NCI-H748 treated with DMSO at 0.1 percent for 48 hours (cell line): ENCODE data around the gene DPP10.

Experiments used
- DNase-seq: peaks from one replicate; lab custom pipeline; 2025; lab: John Stamatoyannopoulos, UW

DPP10 gene

GRCh38 chr2:115285416-115285815, 843.0 kb downstream of the DPP10 start:
- DNase-seq = no peak

- no peak for DNase-seq
These were observed 848.0 kb downstream of the DPP10 start for GRCh38 chr2:115290478-115290877.

- DNase-seq = no peak
These were observed 850.3 kb downstream of the DPP10 start for GRCh38 chr2:115292742-115293141.

- no peak for DNase-seq
These were observed 852.6 kb downstream of the DPP10 start for GRCh38 chr2:115294999-115295398.

DNA sequence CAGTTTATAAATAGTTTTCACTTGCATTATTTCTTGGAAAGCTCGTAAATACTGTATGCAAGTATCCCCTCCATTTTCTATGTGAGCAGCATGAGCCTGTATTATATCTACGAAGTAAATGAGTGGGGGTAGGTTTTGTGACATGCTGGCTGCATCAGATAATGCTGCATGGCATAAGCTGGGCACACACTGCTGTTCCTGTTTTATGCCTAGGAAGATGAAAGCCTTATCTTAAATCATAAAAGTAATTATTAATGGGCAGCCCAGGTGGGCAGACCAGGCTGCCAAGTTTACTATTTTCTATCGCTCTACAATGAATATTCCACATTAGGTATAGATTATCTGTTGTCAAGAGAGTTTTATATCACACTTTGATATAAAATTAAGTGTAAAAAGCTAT, 854.6 kb downstream of the DPP10 start:
- DNase-seq = no peak

DNA sequence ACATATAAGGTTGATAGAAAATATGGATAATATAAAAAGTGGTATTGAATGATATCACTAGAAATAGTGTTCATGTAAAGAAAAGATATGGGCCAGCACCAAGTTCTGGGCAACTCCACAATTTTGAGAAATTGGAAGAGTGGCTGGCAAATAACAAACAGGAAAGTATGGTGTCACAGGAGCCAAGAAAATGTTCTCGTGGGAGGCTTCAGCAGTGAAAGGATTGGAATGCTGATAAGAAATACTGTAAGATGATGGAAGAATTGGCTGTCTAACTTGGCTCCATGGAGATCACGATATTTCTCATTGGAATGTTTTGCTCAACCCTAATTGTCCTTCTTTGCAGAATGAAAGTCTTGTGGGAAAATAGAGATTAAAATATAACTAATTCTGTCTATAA, 856.8 kb downstream of the DPP10 start:
- DNase-seq = no peak

DNA sequence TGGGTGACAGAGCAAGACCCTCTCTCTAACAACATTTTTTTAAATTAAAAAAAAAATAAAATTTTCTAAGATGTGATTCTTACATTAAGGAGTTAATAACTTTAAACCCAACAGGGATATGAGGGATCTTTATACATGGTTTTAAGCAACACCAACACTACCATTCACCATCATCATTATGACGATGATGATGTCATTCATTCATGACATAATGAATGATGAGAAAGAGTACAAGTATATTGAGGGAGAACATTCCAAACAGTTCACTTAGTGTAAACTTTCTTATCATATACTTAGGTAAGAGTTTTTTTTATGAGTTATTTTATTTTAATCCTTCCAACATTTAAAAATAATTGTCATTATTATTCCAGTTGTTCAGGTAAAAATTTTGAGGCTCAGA, 863.3 kb downstream of the DPP10 start:
- DNase-seq = no peak

GRCh38 chr2:115314119-115314518, 871.7 kb downstream of the DPP10 start:
- no peak for DNase-seq

DNA sequence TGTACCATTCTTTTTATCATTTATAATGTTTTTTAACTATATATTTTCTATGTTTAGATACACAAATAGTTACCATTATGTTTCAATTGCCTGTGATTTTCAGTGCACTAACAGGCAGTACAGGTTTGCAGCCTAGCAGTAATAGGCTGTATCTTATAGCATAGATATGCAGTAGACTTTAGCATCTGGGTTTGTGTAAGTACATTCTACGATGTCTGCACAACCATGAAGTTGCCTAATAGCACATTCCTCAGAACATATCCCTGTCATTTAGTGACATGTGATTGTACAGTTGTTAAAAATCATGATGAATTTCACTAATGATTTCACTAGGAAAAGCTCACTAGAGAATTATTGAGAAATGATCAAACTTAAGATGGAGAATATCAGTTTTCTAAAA, 884.6 kb downstream of the DPP10 start:
- DNase-seq = no peak

DNA sequence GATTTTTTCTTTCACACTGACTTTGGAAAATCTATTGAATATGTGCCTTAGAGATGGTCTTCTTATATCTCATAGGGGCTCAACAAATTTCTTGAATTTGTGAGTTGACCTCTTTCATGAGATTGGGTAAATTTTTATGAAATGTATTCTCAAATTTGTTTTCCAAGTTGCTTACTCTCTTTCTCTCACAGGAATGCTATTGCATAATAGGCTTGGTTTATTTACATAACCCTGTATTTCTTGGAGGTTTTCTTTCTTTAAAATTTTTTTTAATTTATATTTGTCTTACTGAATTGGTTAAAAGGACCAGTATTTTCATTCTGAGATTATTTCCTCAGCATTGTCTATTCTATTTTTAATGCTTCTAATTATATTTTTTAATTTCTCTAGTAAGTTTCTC, 917.1 kb downstream of the DPP10 start:
- DNase-seq = no peak

DNA sequence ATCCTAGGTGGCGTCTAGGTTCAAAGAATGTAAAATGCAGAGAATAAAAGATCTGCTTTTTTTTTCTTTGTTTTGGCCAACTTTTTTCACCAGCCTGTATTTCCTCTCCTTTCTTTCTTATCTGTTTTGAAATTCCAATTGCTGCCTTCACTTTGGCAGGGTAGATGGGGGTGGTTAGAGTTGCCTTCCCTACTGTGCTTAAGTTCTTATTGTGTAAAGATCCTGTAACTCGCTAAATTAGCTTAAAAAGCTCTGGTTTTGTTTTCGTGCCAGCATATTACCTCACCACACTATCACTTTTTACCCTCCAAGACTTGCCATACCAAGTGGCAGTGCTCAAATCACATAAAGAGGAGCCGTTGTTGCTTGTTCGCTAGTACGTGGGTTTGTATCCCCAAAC, 921.7 kb downstream of the DPP10 start:
- DNase-seq = no peak

DNA sequence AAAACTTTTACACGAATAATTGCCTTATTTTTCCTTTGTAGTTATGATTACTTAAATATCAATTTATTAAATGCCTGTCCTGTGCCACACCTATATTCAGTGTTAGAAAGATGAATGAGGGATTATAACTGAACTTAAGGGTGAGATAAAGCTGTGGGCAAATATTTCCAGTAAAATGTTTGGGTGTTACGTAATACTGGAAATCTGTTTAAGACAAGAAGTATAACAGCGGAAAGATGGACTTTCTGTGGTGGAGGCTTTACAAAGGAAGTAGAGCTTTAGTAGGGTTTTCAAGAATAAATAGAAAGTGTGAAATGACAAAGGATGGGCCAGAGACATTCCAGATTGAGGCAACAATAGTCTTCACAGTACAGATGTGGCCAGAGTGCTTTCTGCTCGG, 927.0 kb downstream of the DPP10 start:
- DNase-seq = no peak

- DNase-seq = no peak
These were observed 932.5 kb downstream of the DPP10 start for GRCh38 chr2:115374981-115375380.

DNA sequence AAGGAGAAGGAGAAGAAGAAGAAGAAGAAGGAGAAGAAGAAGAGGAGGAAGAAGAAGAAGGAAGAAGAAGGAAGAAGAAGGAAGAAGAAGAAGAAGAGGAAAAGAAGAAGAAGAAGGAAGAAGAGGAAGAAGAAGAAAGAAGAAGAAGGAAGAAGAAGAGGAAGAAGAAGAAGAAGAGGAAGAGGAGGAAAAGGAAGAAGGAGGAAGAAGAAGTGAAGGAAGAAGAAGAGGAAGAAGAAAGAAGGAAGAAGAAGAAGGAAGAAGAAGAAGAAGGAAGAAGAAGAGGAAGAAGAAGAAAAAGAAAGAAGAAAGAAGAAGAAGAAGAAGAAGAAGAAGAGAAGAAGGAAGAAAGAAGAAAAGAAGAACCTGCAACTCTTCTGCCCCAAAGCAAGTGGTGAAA, 942.0 kb downstream of the DPP10 start:
- DNase-seq = no peak

DNA sequence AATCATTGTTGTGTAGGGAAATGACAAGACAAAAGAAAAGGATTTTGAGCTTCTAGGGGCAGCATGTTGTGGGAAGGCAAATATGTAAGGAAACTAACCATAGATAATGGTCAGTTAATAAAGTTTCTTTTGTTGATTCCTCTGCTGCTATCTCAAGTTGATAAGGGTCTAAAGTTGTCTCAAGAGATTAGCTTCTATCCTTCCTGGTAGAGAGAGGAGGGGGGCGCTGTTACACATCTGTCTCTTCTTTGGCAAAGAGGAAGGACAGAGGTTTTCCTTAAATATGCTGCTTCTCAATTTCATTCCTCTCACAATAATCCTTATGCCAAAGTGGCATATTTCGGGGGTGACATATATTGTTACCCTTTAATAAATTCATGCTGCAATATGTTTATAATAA, 944.0 kb downstream of the DPP10 start:
- DNase-seq = no peak

GRCh38 chr2:115389024-115389423, 946.6 kb downstream of the DPP10 start:
- DNase-seq = no peak

DNA sequence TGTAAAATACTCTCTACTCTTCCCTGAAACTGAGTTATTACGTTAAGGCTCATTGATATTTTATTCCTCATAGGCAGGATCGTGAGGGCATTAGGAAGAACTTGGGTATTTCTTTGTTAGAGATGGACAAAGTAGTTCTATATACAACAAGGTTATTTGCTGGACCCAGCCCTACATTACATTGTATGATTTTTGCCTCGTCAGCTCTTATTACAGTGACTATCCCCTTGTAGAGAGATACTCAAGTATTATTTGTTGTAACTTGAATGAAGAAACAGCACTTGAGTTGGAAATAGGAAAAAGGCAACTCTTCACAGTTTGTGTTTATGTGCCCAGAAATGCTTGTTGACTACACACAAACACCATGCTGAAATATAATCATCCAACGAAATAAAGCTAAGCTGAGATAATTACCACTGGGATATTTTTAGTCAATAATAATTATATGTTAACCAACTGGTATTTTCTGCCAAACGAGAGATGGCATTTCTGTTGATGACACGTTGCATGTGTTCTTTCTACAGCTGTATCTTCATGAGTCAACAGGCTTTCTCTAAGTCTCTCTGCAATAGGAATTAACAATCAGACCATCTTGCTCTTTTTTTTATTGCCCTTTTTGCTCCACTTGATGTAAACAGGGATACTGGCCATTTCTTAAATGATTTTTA, 947.6 kb downstream of the DPP10 start:
- DNase-seq = no peak

DNA sequence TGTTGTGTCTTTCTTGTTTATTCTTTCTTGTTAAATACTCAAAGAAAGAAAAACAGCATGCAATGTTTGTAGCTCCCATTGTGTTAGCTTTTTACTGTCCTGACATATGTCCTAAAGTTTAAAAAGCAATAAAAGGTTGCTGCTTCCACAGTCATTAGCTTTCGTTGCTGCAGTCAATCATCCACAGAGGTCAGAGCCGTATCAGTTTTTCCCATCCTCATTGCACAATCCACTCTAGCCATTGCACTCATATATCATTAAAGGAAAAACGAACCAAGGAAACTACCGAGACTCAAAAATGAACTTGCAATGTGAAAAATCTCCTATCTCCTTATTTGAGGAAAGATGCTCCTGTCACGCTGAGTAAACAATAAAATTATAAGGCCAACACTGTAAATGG, 954.1 kb downstream of the DPP10 start:
- DNase-seq = no peak

GRCh38 chr2:115400940-115401339, 958.5 kb downstream of the DPP10 start:
- no peak for DNase-seq

GRCh38 chr2:115412501-115412900, 970.1 kb downstream of the DPP10 start:
- DNase-seq = no peak

DNA sequence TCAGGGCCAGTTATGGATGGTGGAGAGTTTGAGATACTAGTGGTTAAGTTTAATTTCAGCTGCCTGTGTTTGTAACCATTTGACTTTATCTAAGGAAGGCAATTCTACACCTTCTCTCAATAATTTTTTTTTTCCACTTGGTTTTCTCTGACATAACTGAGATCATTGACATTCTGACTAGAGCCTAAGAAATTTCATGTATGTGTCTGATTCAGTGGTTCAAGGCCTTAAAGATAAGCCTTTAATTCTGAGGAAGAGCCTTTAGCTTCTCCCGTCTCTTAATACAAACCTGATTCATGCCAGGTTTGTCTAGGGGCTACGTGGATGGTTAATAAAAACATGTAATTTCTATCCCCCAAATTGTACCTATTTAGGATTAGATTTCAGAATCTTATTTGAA, 971.4 kb downstream of the DPP10 start:
- DNase-seq = no peak

DNA sequence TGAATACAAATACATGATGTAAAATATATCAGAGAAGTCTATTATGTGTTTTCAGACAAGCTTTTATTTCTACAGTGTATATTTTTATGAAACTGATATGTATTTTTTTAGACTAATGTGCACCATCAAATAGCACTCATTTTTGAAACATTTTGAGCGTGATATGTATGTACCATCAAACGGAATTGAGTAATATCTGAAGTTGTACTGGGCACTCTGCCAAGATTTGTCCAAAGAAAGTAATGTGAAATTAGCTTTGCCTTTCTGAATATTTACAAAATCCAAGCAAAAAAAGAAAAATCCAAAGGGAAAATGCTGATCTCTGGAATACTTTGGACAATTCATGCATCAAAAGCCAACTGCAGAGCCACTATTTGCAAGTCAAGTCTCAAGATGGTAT, 972.0 kb downstream of the DPP10 start:
- DNase-seq = no peak

DNA sequence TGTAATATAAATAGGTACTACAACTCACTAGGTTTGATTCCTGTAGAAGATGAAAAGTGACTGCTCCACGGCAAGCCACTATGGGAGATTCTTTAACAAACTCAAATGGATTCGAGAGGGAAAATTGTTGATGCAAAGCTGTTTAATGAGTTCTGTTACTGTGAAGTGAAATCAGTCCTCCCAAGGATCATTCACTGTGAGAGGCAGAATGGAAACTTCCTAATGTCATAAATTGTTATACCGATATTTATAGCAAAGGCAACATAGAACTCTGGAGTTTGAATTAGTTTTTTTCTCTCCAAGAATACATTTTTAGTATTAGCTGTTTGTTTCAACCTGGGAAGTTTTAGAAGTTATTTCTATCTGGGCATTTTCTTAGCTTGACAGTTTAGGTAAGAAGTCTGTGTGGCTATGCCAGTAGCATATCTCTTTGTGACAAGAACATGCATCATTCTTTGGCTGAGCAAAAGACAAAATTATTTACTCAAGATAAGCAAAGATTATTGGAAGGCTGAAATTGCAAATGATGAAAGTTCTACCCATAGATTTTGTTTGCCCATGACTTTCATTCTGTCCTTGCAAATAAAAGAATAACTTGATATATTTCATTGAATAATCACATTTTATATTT, 979.7 kb downstream of the DPP10 start:
- no peak for DNase-seq

DNA sequence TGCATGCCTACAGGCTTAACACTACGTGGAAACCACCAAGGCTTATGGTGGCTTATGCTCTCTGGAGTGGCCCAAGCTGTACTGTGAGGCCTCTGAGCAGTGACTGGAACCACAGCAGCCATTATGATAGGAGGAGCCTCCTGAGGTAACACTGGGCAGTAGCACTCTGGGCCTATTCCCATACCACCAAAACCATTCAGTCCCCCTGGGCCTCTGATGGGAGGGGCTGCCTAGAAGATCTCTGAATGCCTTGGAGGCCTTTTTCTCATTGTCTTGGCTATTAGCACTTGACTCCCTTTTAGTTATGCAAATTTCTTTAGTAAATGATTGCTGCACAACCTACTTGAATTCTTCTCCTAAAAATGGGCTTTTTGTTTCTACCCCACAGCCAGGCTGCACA, 985.0 kb downstream of the DPP10 start:
- DNase-seq = no peak
